ENCODE results near the gene HLA-C. TPM values are rescaled to one million over a fixed set of nuclear protein-coding genes. Genes with fewer than 3 reads are reported as not detected.

Gene HLA-C
- polyA plus RNA-seq, 1 of the 3 experiments (the other 2 are of a cell fraction) = 434 TPM

GRCh38 chr6:31251261-31251660, 20.6 kb downstream of the HLA-C start:
- POLR2A ChIA-PET = no interaction called here

DNA sequence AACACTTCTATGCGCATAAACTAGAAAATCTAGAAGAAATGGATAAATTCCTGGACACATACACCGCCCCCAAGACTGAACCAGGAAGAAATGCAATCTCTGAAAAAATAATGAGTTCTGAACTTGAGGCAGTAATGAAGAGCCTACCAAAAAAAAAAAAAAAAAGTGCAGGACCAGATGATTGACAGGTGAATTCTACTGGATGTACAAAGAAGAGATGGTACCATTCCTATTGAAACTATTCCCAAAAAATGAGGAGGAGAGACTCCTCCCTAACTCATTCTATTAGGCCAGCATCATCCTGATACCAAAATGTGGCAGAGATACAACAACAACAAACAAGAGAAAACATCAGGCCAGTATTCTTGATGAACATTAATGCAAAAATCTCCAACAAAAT, 22.7 kb downstream of the HLA-C start:
- ChIA-PET CTCF (no interaction called here), POLR2A (no interaction called here)
- Histone ChIP-seq H3K9ac (no peak overlapping the region), H3K36me3 (replicated peaks in 1 of 2; ENCODE audit: control insufficient read depth in 1 of 2, insufficient read depth in 2 of 2, low read length in 1 of 2) (peaks cover 0 to 6% of the 10 kb centered on the region in 2 experiments), H3K9me3 (peaks cover 11% of the 10 kb centered on the region), H3K27me3 (ENCODE audit: insufficient read depth) (peaks cover 25% of the 10 kb centered on the region; the same call in 1 of the 2 replicates), H3K9me2 (no peaks in the 10 kb centered on the region), H3K4me1 (ENCODE audit: control insufficient read depth in 1 of 2, insufficient read depth in 2 of 2, low read depth in 1 of 2, low read length in 1 of 2) (no peaks in the 10 kb centered on the region), H4K20me1 (ENCODE audit: insufficient read depth) (no peaks in the 10 kb centered on the region), H3K27ac (ENCODE audit: low read depth in 2 of 2, low read length in 1 of 2) (no peak overlapping the region), H3K4me3 (ENCODE audit: low read depth in 2 of 2, low read length in 1 of 2) (no peak overlapping the region), H3K4me2 (no peak overlapping the region), H3F3A (replicated peaks; ENCODE audit: insufficient read depth) (no peaks in the 10 kb centered on the region), H3K79me2 (ENCODE audit: insufficient read depth) (no peaks in the 10 kb centered on the region), H2AFZ (ENCODE audit: low read depth) (no peak overlapping the region)
- no peak for DNase-seq
- TF ChIP-seq TEAD4 (IDR thresholded peaks at IDR 0.05; ENCODE audit: borderline replicate concordance, insufficient read depth) (no peak), NRF1 (IDR thresholded peaks at IDR 0.05; ENCODE audit: low read depth, low read length) (no peak), GABPA (IDR thresholded peaks at IDR 0.05; ENCODE audit: low read depth) (no peak), RXRA (IDR thresholded peaks at IDR 0.05; ENCODE audit: borderline replicate concordance, low read depth) (no peak), EP300 (IDR thresholded peaks at IDR 0.05; ENCODE audit: borderline replicate concordance in 1 of 2, low read depth in 1 of 2, low read length in 1 of 2) (no peak), SMC3 (IDR thresholded peaks at IDR 0.05; ENCODE audit: low read depth, low read length) (no peak), YY1 (IDR thresholded peaks at IDR 0.05; ENCODE audit: low read depth) (no peak), TCF12 (IDR thresholded peaks at IDR 0.05) (no peak), NFIC (IDR thresholded peaks at IDR 0.05; ENCODE audit: borderline replicate concordance) (no peak), RAD21 (IDR thresholded peaks at IDR 0.05; ENCODE audit: low read length) (no peak), CTCF (IDR thresholded peaks at IDR 0.05) (no peak), MXI1 (IDR thresholded peaks at IDR 0.05; ENCODE audit: low read depth, low read length) (no peak)
- 2% methylated on average over 2 of the region's 2 CpGs for WGBS (ENCODE audit: low lambda C conversion rate)

More at GRCh38 chr6:31251261-31251660, 20.6 kb downstream of the HLA-C start:
- no peaks in the 10 kb centered on the region for H4K20me1 ChIP-seq (ENCODE audit: insufficient read depth)
- H3K4me2 ChIP-seq = no peak overlapping the region
- no peak for DNase-seq
- H3K79me2 ChIP-seq (ENCODE audit: insufficient read depth) = no peaks in the 10 kb centered on the region
- H3K9ac ChIP-seq = no peak overlapping the region
- H3K9me2 ChIP-seq = no peaks in the 10 kb centered on the region
- no peak overlapping the region for H3K27ac ChIP-seq (ENCODE audit: low read depth in 2 of 2, low read length in 1 of 2)
- H3K4me1 ChIP-seq (ENCODE audit: control insufficient read depth in 1 of 2, insufficient read depth in 2 of 2, low read depth in 1 of 2, low read length in 1 of 2) = no peaks in the 10 kb centered on the region
- peaks cover 11% of the 10 kb centered on the region; the same call in 1 of the 2 replicates for H3K9me3 ChIP-seq
- H3K27me3 ChIP-seq (ENCODE audit: insufficient read depth) = peaks cover 25% of the 10 kb centered on the region; the same call in 1 of the 2 replicates
- no peaks in the 10 kb centered on the region for H3F3A ChIP-seq (replicated peaks; ENCODE audit: insufficient read depth)
- whole genome bisulfite sequencing (ENCODE audit: low lambda C conversion rate) = 0% methylated on average over 4 of the region's 4 CpGs
- CTCF ChIA-PET = interaction anchor here (1.8 kb wide), 1 partner anchor 115 kb away, joined by 6 read pairs; no protein-coding TSS in a partner anchor
- no peak overlapping the region for H3K4me3 ChIP-seq (ENCODE audit: low read depth in 2 of 2, low read length in 1 of 2)
- peaks cover 0 to 6% of the 10 kb centered on the region in 2 experiments for H3K36me3 ChIP-seq (replicated peaks in 1 of 2; ENCODE audit: control insufficient read depth in 1 of 2, insufficient read depth in 2 of 2, low read length in 1 of 2)
- TF ChIP-seq TCF12 (IDR thresholded peaks at IDR 0.05) (no peak), RAD21 (IDR thresholded peaks at IDR 0.05; ENCODE audit: low read length) (no peak), JUND (IDR thresholded peaks at IDR 0.05) (no peak), RCOR1 (IDR thresholded peaks at IDR 0.05; ENCODE audit: low read length) (no peak), MEF2A (IDR thresholded peaks at IDR 0.05; ENCODE audit: borderline replicate concordance, low read depth) (no peak), POLR2AphosphoS5 (IDR thresholded peaks at IDR 0.05; ENCODE audit: low read depth, low read length) (no peak), IRF3 (IDR thresholded peaks at IDR 0.05; ENCODE audit: low read depth, low read length) (no peak), YY1 (IDR thresholded peaks at IDR 0.05; ENCODE audit: low read depth) (no peak), FOSL2 (IDR thresholded peaks at IDR 0.05; ENCODE audit: borderline replicate concordance, low read depth) (no peak), CTCF (IDR thresholded peaks at IDR 0.05) (no peak), SMC3 (IDR thresholded peaks at IDR 0.05; ENCODE audit: low read depth, low read length) (no peak)
- no peak overlapping the region for H2AFZ ChIP-seq (ENCODE audit: low read depth)

All from SK-N-SH (cell line).